ENCODE measurements around the gene SLC5A1.
"Not testable (repeated sequence)": the region's sequence is repeated elsewhere in the genome, so short reads cannot be mapped to it uniquely, and the experiment has no call there.

SLC5A1 gene

GRCh38 chr22:32158712-32159533 is 115.9 kb downstream of the SLC5A1 start, which contains the start of gene C22orf42:
Gene C22orf42 (minus strand): TSS chr22:32159303. CDS start chr22:32159215, 88 bp downstream.
- TF ChIP-seq CTCF (conservative IDR thresholded peaks at IDR 0.05) (no peak), ZFX (IDR thresholded peaks at IDR 0.05) (no peak)
- no peak within 1 kb of the TSS for H3K27ac ChIP-seq

GRCh38 chr22:32160411-32160810 is 117.3 kb downstream of the SLC5A1 start:
- not testable (repeated sequence) for H3K27ac ChIP-seq
